Vagina (tissue), 2 donors: ENCODE measurements around the gene ADNP. TPM values are rescaled to one million over a fixed set of nuclear protein-coding genes. Genes with fewer than 3 reads are reported as not detected.

Experiments
- DNase-seq, 2 donors: peaks; one replicate each; pipeline ENCODE4 v3.0.0-alpha.2; 2017; ENCODE audit errors: extremely low spot score in 2 of 2
- H3K27ac ChIP-seq: fragments of 200-600 bp; sonication (generic); one replicate; pipeline ENCODE4 v1.5.1; 2019
- H3K27me3 ChIP-seq: fragments of 200-600 bp; sonication (generic); one replicate; pipeline ENCODE4 v1.5.1; 2019
- H3K36me3 ChIP-seq, 2 donors: fragments of 200-600 bp; sonication (generic); one replicate each; pipeline ENCODE4 v1.5.1; 2017 to 2019
- H3K4me1 ChIP-seq: fragments of 200-600 bp; sonication (generic); one replicate; pipeline ENCODE4 v1.5.1; 2019
- H3K4me3 ChIP-seq, 2 donors: fragments of 200-600 bp; sonication (generic); 1 replicate in 1 of 2; 2 replicates in 1 of 2; pipeline ENCODE4 v1.5.1; 2016 to 2019
- H3K9me3 ChIP-seq: fragments of 200-600 bp; sonication (generic); one replicate; pipeline ENCODE4 v1.5.1; 2019
- CTCF ChIP-seq, 3 experiments: fragments of 450-650 bp in 2 of 3; fragments of 200-600 bp in 1 of 3; sonication (generic) in 1 of 3; IDR thresholded peaks; one replicate each; pipeline ENCODE4 v1.5.1; 2017 to 2019; ENCODE audit warnings: antibody characterized with exemption in 3 of 3, mild to moderate bottlenecking in 2 of 3, moderate library complexity in 2 of 3
- POLR2A ChIP-seq, 2 donors: fragments of 450-650 bp; IDR thresholded peaks; one replicate each; pipeline ENCODE4 v1.6.1; 2017; ENCODE audit warnings: antibody characterized with exemption in 2 of 2, mild to moderate bottlenecking in 2 of 2, moderate library complexity in 2 of 2
- POLR2AphosphoS5 ChIP-seq, 2 donors: sonication (generic); formaldehyde crosslinking; IDR thresholded peaks; one replicate each; pipeline ENCODE4 v1.9.0; 2017; ENCODE audit warnings: antibody characterized with exemption in 2 of 2, mild to moderate bottlenecking in 2 of 2, low read depth in 1 of 2; ENCODE audit not compliant: insufficient read depth in 1 of 2
- intact Hi-C: fragments of 100-400 bp; cut with DNase I; formaldehyde crosslinking; loops from one replicate; pipeline ENCODE4 v1.15.1; 2023
- total RNA-seq: library from RNA; depleted of rRNA; stranded (reverse); fragments of >200 nt; gene quantifications from one replicate; pipeline ENCODE4 v1.2.3, GENCODE V29; 2016

The ADNP gene
- total RNA-seq, 1 donor from 2014 or later: 51.6 TPM

- no peak for DNase-seq
- TF ChIP-seq CTCF (IDR thresholded peaks at IDR 0.05) (no peak), POLR2A (IDR thresholded peaks at IDR 0.05) (no peak), POLR2AphosphoS5 (IDR thresholded peaks at IDR 0.05; ENCODE audit: insufficient read depth in 1 of 2, low read depth in 1 of 2) (no peak)
- intact Hi-C loops: no loop called here
- no peak overlapping the region for H3K27ac ChIP-seq
- H3K9me3 ChIP-seq: no peaks in the 10 kb centered on the region
- H3K4me1 ChIP-seq: no peaks in the 10 kb centered on the region
- H3K4me3 ChIP-seq: no peak overlapping the region
- no peaks in the 10 kb centered on the region for H3K36me3 ChIP-seq
- H3K27me3 ChIP-seq: no peaks in the 10 kb centered on the region
Measured at GRCh38 chr20:50874111-50874757, 57.0 kb downstream of the ADNP start.

- no peak overlapping the region for H3K27ac ChIP-seq
- no peaks in the 10 kb centered on the region for H3K9me3 ChIP-seq
- TF ChIP-seq POLR2A (IDR thresholded peaks at IDR 0.05) (no peak), POLR2AphosphoS5 (IDR thresholded peaks at IDR 0.05; ENCODE audit: insufficient read depth in 1 of 2, low read depth in 1 of 2) (no peak), CTCF (IDR thresholded peaks at IDR 0.05) (no peak)
- H3K36me3 ChIP-seq: no peaks in the 10 kb centered on the region
- DNase-seq: no peak
- no peak overlapping the region for H3K4me3 ChIP-seq
- intact Hi-C loops: no loop called here
- H3K4me1 ChIP-seq: no peaks in the 10 kb centered on the region
- H3K27me3 ChIP-seq: no peaks in the 10 kb centered on the region
Measured at GRCh38 chr20:50873585-50873984, 57.7 kb downstream of the ADNP start.

DNA sequence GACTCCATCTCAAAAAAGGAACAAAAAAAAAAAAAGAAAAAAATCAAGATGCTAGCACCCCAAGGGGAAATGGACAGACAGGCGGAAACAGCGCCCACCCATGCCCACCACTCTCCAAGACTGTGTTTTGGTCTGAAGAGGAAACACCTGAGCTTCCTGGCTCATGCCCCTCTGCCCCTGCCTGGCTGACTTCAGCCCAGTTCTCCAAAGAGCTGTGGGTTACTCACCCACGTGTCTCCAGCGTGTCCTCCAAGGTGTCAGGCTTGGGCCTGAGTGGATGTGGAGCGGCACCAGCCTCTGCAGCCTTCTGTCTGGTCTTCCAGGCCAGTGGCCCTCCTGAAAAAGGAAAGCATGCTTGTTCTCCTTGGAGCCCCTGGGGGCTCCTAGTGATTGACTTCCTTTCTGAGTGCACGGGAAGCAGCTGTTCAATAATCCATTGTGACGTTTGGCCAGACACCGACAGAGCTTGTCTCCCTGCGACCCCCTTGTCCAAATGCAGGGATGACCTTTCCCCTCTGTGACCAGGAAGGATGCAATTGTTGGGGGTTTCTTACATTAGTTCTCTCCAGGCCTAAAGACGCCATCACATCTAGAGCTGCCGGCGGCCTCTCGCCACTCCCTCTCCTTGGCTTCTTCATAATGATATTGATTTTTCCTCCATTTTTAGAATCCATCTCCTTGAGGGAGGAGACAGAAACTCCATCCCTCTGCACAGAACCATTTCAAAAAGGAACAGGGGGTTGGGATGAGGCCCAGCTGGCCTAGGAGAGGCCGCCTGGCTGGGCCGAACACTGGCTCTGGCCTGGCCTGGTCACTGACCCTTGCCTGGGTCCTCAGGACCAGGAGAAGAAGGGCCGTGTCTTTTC, 58.4 kb downstream of the ADNP start:
- TF ChIP-seq POLR2A (IDR thresholded peaks at IDR 0.05) (no peak), POLR2AphosphoS5 (IDR thresholded peaks at IDR 0.05; ENCODE audit: insufficient read depth in 1 of 2, low read depth in 1 of 2) (no peak), CTCF (IDR thresholded peaks at IDR 0.05) (no peak)
- intact Hi-C loops: no loop called here
- no peaks in the 10 kb centered on the region for H3K4me1 ChIP-seq

DNA sequence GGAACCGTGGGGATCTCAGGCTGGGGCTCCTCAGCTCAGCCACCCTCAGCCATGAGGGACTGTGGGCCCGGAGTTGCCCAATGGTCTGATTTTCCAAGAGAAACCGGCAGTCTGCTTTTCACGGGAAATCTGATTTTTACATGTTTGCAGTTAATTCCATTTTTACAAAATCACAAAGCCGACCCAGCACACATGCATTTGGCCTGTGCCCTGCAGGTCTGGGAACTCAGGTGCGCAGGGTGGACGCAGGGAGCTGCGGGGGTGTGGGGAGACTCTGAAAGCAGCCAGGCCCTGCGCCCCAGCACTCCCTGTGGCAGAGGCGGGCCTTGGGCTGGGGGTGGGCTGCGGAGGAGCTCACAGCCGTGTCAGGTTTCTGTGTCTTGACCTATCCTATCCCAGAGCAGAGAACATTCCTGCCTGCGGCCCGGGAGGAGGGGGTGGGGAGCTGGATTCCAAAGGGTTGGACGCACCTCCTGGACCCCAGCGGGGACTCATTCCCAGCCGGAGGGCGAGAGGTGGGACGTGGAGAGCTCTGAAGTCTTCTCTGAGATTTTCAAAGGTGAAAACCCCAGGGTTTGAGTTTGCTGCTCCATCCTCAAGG, 60.6 kb downstream of the ADNP start:
- DNase-seq: no peak
- intact Hi-C loops: no loop called here
- Histone ChIP-seq H3K4me1 (no peaks in the 10 kb centered on the region), H3K27ac (no peak overlapping the region), H3K27me3 (no peaks in the 10 kb centered on the region), H3K9me3 (no peaks in the 10 kb centered on the region), H3K36me3 (no peaks in the 10 kb centered on the region), H3K4me3 (no peak overlapping the region)
- TF ChIP-seq POLR2AphosphoS5 (IDR thresholded peaks at IDR 0.05; ENCODE audit: insufficient read depth in 1 of 2, low read depth in 1 of 2) (no peak), POLR2A (IDR thresholded peaks at IDR 0.05) (no peak), CTCF (IDR thresholded peaks at IDR 0.05) (no peak)

More for the DNA sequence above, 58.4 kb downstream of the ADNP start:
- no peak for DNase-seq
- Histone ChIP-seq H3K27me3 (no peaks in the 10 kb centered on the region), H3K36me3 (no peaks in the 10 kb centered on the region), H3K4me3 (no peak overlapping the region), H3K27ac (no peak overlapping the region), H3K9me3 (no peaks in the 10 kb centered on the region)
